Measurements from ENCODE around the gene TBC1D17.
A peak's percentile ranks its signal among the peaks of the same experiment; 100 is the strongest.

TBC1D17 gene

GRCh38 chr19:49879243-49879963 is 1.9 kb downstream of the TBC1D17 start:
- DNase-seq: no peak

- DNase-seq: no peak
Observed at GRCh38 chr19:49880162-49880869, 2.8 kb downstream of the TBC1D17 start.

GRCh38 chr19:49881186-49881585 is 3.7 kb downstream of the TBC1D17 start:
- DNase-seq: no peak

GRCh38 chr19:49881672-49882394 is 4.3 kb downstream of the TBC1D17 start:
- DNase-seq: no peak

- DNase-seq: no peak
Observed at GRCh38 chr19:49882643-49883042, 5.1 kb downstream of the TBC1D17 start.

GRCh38 chr19:49883094-49883493 is 5.6 kb downstream of the TBC1D17 start:
- DNase-seq: no peak

GRCh38 chr19:49884109-49884508 is 6.6 kb downstream of the TBC1D17 start:
- no peak for DNase-seq

- DNase-seq: no peak
Observed at GRCh38 chr19:49884760-49885159, 7.3 kb downstream of the TBC1D17 start.

- no peak for DNase-seq
Observed at GRCh38 chr19:49887037-49887664, 9.6 kb downstream of the TBC1D17 start.

GRCh38 chr19:49887665-49888509 is 10.4 kb downstream of the TBC1D17 start:
- no peak for DNase-seq

- no peak for DNase-seq
Observed at GRCh38 chr19:49888510-49888824, 11.0 kb downstream of the TBC1D17 start.

GRCh38 chr19:49889038-49889686 is 11.7 kb downstream of the TBC1D17 start:
- DNase-seq: no peak

GRCh38 chr19:49889687-49890348 is 12.3 kb downstream of the TBC1D17 start:
- peak; percentile 37 to 65 (median 52) for DNase-seq

GRCh38 chr19:49890349-49891311 is 13.1 kb downstream of the TBC1D17 start:
- DNase-seq: peak; percentile 48 to 61 (median 56)

- no peak for DNase-seq
Observed at GRCh38 chr19:49891393-49891792, 13.9 kb downstream of the TBC1D17 start.

- no peak for DNase-seq
Observed at GRCh38 chr19:49892716-49893115, 15.2 kb downstream of the TBC1D17 start.

- DNase-seq: no peak
Observed at GRCh38 chr19:49894011-49894664, 16.6 kb downstream of the TBC1D17 start.

- DNase-seq: no peak
Observed at GRCh38 chr19:49894879-49895565, 17.5 kb downstream of the TBC1D17 start.

Measured in activated CD4-positive, CD25-positive, alpha-beta regulatory T cell (primary cell).